ENCODE measurements around the gene PLA2G5.
"Not testable (repeated sequence)": the region's sequence is repeated elsewhere in the genome, so short reads cannot be mapped to it uniquely, and the experiment has no call there.

The PLA2G5 gene, protein sequence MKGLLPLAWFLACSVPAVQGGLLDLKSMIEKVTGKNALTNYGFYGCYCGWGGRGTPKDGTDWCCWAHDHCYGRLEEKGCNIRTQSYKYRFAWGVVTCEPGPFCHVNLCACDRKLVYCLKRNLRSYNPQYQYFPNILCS

GRCh38 chr1:20069874-20070273 lies at the start of gene PLA2G5:
PLA2G5 (plus strand) TSS chr1:20070194; CDS start chr1:20084831, 14,637 bp downstream.
- DNase-seq (ENCODE audit: low read depth): no peak
- TF ChIP-seq, protein P1, sequence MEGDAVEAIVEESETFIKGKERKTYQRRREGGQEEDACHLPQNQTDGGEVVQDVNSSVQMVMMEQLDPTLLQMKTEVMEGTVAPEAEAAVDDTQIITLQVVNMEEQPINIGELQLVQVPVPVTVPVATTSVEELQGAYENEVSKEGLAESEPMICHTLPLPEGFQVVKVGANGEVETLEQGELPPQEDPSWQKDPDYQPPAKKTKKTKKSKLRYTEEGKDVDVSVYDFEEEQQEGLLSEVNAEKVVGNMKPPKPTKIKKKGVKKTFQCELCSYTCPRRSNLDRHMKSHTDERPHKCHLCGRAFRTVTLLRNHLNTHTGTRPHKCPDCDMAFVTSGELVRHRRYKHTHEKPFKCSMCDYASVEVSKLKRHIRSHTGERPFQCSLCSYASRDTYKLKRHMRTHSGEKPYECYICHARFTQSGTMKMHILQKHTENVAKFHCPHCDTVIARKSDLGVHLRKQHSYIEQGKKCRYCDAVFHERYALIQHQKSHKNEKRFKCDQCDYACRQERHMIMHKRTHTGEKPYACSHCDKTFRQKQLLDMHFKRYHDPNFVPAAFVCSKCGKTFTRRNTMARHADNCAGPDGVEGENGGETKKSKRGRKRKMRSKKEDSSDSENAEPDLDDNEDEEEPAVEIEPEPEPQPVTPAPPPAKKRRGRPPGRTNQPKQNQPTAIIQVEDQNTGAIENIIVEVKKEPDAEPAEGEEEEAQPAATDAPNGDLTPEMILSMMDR (IDR thresholded peaks at IDR 0.05; ENCODE audit: insufficient read depth, low read depth, low read length, missing control alignments): no peak
- no peak within 1 kb of the TSS for H3K4me3 ChIP-seq (ENCODE audit: low read depth, low read length)

DNA sequence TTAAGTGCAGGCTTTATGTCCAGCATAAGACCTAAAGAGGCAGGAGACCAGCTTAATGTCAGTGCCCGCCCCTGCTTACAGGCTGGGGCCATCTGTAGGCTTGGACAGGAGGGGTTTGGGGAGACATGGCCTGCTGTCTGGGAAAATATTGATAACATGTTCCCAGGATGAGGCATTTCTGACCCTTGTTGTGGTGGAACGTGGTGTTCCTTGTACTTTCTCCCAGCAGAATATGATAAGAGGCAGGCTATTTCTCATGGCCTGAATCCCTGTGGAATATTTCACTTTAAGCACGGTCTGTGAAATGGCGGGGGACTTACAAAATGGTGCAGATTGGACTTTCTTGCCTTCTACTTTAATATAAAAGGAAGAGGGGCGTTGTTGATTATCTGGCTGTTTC lies 41.9 kb upstream of the PLA2G5 start:
- DNase-seq (ENCODE audit: low read depth): no peak
- no peak overlapping the region for H3K4me3 ChIP-seq (ENCODE audit: low read depth, low read length)
- TF ChIP-seq, protein P1 (IDR thresholded peaks at IDR 0.05; ENCODE audit: insufficient read depth, low read depth, low read length, missing control alignments): no peak

DNA sequence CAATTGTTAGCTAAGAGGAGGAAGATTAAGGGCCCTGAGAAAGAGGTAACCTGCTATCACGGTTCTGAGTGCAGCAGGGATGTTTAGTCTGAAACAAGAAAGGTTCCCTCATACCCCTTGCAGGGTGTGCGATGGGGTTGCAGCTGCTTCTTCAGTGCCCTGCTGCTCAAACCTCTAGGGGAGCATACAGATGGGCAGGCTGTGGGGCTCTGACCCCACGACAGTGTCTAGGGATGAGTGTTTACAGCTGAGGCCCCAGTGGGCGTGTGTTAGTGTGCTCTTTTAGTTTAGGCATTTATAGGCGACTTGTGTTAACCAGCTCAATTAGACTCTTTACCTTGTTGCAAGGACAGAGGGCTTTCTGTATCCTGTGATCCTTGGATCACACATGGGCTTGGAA lies 41.3 kb upstream of the PLA2G5 start:
- DNase-seq (ENCODE audit: low read depth): no peak
- no peak overlapping the region for H3K4me3 ChIP-seq (ENCODE audit: low read depth, low read length)
- TF ChIP-seq, protein P1 (IDR thresholded peaks at IDR 0.05; ENCODE audit: insufficient read depth, low read depth, low read length, missing control alignments): no peak

- DNase-seq (ENCODE audit: low read depth): no peak
- no peak overlapping the region for H3K4me3 ChIP-seq (ENCODE audit: low read depth, low read length)
- TF ChIP-seq, protein P1 (IDR thresholded peaks at IDR 0.05; ENCODE audit: insufficient read depth, low read depth, low read length, missing control alignments): no peak
These were observed 40.6 kb upstream of the PLA2G5 start for GRCh38 chr1:20029178-20029912.

DNA sequence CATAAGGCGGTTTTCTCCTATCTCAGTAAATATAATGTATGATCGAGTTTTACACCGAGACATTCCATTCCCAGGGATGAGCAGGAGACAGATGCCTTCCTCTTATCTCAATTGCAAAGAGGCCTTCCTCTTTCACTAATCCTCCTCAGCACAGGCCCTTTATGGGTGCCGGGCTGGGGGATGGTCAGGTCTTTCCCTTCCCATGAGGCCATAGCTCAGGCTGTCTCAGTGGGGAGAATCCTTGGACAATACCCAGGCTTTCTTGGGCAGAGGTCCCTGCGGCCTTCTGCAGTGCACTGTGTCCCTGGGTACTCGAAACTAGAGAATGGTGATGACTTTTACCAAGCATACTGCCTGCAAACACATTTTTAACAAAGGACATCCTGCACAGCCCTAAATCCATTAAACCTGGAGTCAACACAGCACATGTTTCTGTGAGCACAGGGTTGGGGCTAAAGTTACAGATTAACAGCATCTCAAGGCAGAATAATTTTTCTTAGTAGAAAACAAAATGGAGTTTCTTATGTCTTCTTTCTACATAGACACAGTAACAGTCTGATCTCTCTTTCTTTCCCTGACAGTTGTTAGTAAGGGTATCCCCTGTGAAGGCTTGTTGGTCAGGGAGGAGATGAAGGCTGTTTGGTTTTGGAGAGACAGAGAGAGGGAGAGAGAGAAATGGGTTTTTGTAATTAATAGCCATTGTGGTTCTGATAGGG lies 39.4 kb upstream of the PLA2G5 start:
- not testable (repeated sequence) for H3K4me3 ChIP-seq (ENCODE audit: low read depth, low read length); DNase-seq (ENCODE audit: low read depth)

DNA sequence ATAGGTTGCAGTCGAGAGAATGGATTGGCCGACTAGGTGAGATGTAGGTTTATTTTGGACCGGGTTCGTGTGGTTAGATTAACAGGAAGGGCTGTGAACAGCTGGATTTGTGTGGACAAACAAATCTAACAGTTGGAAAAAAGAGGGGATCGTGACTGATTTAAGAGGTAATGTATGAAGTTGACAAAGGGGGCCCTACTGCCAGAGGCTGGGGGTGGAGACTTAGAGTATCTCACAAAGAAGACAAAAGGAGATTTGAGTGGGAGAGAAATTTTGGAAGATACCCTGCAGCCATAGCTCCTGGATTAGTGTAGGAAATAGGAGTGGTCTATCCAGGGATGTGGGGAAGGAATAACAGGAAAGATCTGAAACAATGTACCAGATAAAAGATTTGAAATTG lies 38.8 kb upstream of the PLA2G5 start:
- no peak overlapping the region for H3K4me3 ChIP-seq (ENCODE audit: low read depth, low read length)
- TF ChIP-seq, protein P1 (IDR thresholded peaks at IDR 0.05; ENCODE audit: insufficient read depth, low read depth, low read length, missing control alignments): no peak
- DNase-seq (ENCODE audit: low read depth): no peak

DNA sequence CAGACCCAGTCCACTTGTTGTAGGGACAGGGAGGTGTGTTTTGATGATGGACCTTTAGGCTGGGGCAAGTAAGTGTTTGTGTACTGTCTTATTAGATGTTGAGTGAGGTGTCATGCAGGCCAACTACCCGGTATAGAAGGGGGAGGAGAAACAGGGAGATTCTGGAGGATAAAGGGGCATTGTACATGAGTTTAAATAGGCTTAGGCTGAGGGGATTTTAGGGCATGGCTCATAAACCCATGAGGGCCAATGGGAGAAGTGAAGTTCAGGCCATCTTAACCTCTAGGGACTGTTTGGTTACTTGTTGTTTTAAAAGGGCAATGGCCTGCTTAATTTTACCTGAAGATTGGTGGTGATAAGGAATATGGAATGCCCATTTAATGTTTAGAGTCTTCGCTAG lies 38.2 kb upstream of the PLA2G5 start:
- H3K4me3 ChIP-seq (ENCODE audit: low read depth, low read length): no peak overlapping the region
- TF ChIP-seq, protein P1 (IDR thresholded peaks at IDR 0.05; ENCODE audit: insufficient read depth, low read depth, low read length, missing control alignments): no peak
- no peak for DNase-seq (ENCODE audit: low read depth)
